ENCODE measurements around the gene LRMDA. TPM values are rescaled to one million over a fixed set of nuclear protein-coding genes. Genes with fewer than 3 reads are reported as not detected.

Gene LRMDA
- total and polyA plus RNA-seq, 4 donors: 12.1 to 40.8 (median 21.6) TPM

- peak; percentile 49 for ATAC-seq (ENCODE audit: insufficient read depth, low FRiP score)
- WGBS, 2 donors: 77 to 90% methylated on average over 4 of the region's 4 CpGs
- no peak overlapping the region for H3K4me3 ChIP-seq
- H3K9me3 ChIP-seq (ENCODE audit: control insufficient read depth in 4 of 4, insufficient read depth in 3 of 4, low read length in 3 of 4): no peaks in the 10 kb centered on the region
- H3K27me3 ChIP-seq (ENCODE audit: control insufficient read depth in 3 of 3, insufficient read depth in 3 of 3, low read length in 2 of 3): no peaks in the 10 kb centered on the region
- no peak for TF ChIP-seq CTCF (IDR thresholded peaks at IDR 0.05; ENCODE audit: control extremely low read depth, extremely low read depth)
- H3K9ac ChIP-seq (ENCODE audit: insufficient read depth in 1 of 2, low read length in 2 of 2): no peak overlapping the region
- peaks cover 0 to 22% (median 7%) of the 10 kb centered on the region in 5 donors for H3K4me1 ChIP-seq (ENCODE audit: control insufficient read depth in 5 of 5, insufficient read depth in 5 of 5, low read length in 5 of 5)
- H3K36me3 ChIP-seq (ENCODE audit: control insufficient read depth in 4 of 4, insufficient read depth in 4 of 4, low read length in 4 of 4): no peaks in the 10 kb centered on the region
- DNase-seq: no peak
- H3K27ac ChIP-seq (ENCODE audit: low read depth in 1 of 2, low read length in 1 of 2): no peak overlapping the region
Measured at GRCh38 chr10:76108563-76109359, 677.3 kb downstream of the LRMDA start.

GRCh38 chr10:76111404-76111803 is 680.0 kb downstream of the LRMDA start:
- peaks cover 0 to 43% (median 7%) of the 10 kb centered on the region in 5 donors for H3K4me1 ChIP-seq (ENCODE audit: control insufficient read depth in 5 of 5, insufficient read depth in 5 of 5, low read length in 5 of 5)
- WGBS, 2 donors: 78 to 84% methylated on average over 4 of the region's 4 CpGs
- no peak overlapping the region for H3K4me3 ChIP-seq
- DNase-seq: no peak
- no peaks in the 10 kb centered on the region for H3K27me3 ChIP-seq (ENCODE audit: control insufficient read depth in 3 of 3, insufficient read depth in 3 of 3, low read length in 2 of 3)
- no peak for ATAC-seq (ENCODE audit: insufficient read depth, low FRiP score)
- no peak for TF ChIP-seq CTCF (IDR thresholded peaks at IDR 0.05; ENCODE audit: control extremely low read depth, extremely low read depth)
- no peak overlapping the region for H3K9ac ChIP-seq (ENCODE audit: insufficient read depth in 1 of 2, low read length in 2 of 2)
- H3K36me3 ChIP-seq (ENCODE audit: control insufficient read depth in 4 of 4, insufficient read depth in 4 of 4, low read length in 4 of 4): no peaks in the 10 kb centered on the region
- H3K9me3 ChIP-seq (ENCODE audit: control insufficient read depth in 4 of 4, insufficient read depth in 3 of 4, low read length in 3 of 4): no peaks in the 10 kb centered on the region
- no peak overlapping the region for H3K27ac ChIP-seq (ENCODE audit: low read depth in 1 of 2, low read length in 1 of 2)

GRCh38 chr10:76111986-76112825 is 680.8 kb downstream of the LRMDA start:
- Histone ChIP-seq H3K4me1 (ENCODE audit: control insufficient read depth in 5 of 5, insufficient read depth in 5 of 5, low read length in 5 of 5) (peaks cover 0 to 43% (median 7%) of the 10 kb centered on the region in 5 donors), H3K36me3 (ENCODE audit: control insufficient read depth in 4 of 4, insufficient read depth in 4 of 4, low read length in 4 of 4) (no peaks in the 10 kb centered on the region), H3K9me3 (ENCODE audit: control insufficient read depth in 4 of 4, insufficient read depth in 3 of 4, low read length in 3 of 4) (no peaks in the 10 kb centered on the region), H3K27me3 (ENCODE audit: control insufficient read depth in 3 of 3, insufficient read depth in 3 of 3, low read length in 2 of 3) (no peaks in the 10 kb centered on the region), H3K27ac (ENCODE audit: low read depth in 1 of 2, low read length in 1 of 2) (no peak overlapping the region), H3K4me3 (no peak overlapping the region), H3K9ac (ENCODE audit: insufficient read depth in 1 of 2, low read length in 2 of 2) (no peak overlapping the region)
- ATAC-seq (ENCODE audit: insufficient read depth, low FRiP score) (no peak), DNase-seq (peak; percentile 52 to 70 (median 61))
- TF ChIP-seq CTCF (IDR thresholded peaks at IDR 0.05; ENCODE audit: control extremely low read depth, extremely low read depth): no peak
- 76 to 79% methylated on average over 33 of the region's 33 CpGs for WGBS, 2 donors

Data from lung (tissue), 12 donors.